H1 (cell line): Measurements from ENCODE around the gene MARK3. TPM values are rescaled to one million over a fixed set of nuclear protein-coding genes. Genes with fewer than 3 reads are reported as not detected.

ENCODE experiments used
- FOSL1 ChIP-seq: IDR thresholded peaks from 2 replicates; pipeline ENCODE4 v1.6.1; 2011; ENCODE audit warnings: mild to moderate bottlenecking, low read depth, low read length, moderate library complexity; ENCODE audit not compliant: insufficient read depth
- polyA plus RNA-seq, 7 experiments: library from polyadenylated mRNA; depleted of rRNA in 3 of 7; stranded (reverse) in 5 of 7; unstranded in 2 of 7; fragments of >200 nt in 5 of 7; fragments of 200-250 nt in 2 of 7; gene quantifications; 1 replicate in 5 of 7; 2 replicates in 1 of 7; 4 replicates in 1 of 7; pipeline versions ENCODE4 v1.2.1 to v1.2.3, GENCODE V29; 2011 to 2013; ENCODE audit warnings: missing spikeins in 2 of 7, mixed read lengths in 2 of 7
- total RNA-seq: library from RNA; stranded (reverse); fragmentation: NEBNext Ultra II Directional; extraction: Animal tissue kit (Norgen Biotek cat#: 25700); gene quantifications from 2 replicates; pipeline ENCODE4 v1.2.1, GENCODE V29; 2021

Gene MARK3
- total and polyA plus RNA-seq, 2 of the 8 experiments (the other 6 are each of a cell fraction or from before 2014, with no cell fraction given), result 39.4 to 76.9 TPM

- no peak for TF ChIP-seq FOSL1
- TF ChIP-seq, all 59 proteins: peak for 0
Observed at GRCh38 chr14:103547455-103547940, 162.3 kb downstream of the MARK3 start (continued).
